SK-N-SH (cell line): ENCODE measurements around the gene MPHOSPH8. TPM values are rescaled to one million over a fixed set of nuclear protein-coding genes. Genes with fewer than 3 reads are reported as not detected.
A peak's percentile ranks its signal among the peaks of the same experiment; 100 is the strongest.
"Not testable (repeated sequence)": the region's sequence is repeated elsewhere in the genome, so short reads cannot be mapped to it uniquely, and the experiment has no call there.

Experiments used
- CTCF ChIA-PET: fragments of 300-600, 350-600 bp; formaldehyde crosslinking; extraction: SDS; loops from one replicate; lab custom pipeline; 2021; lab: Yijun Ruan, JAX
- POLR2A ChIA-PET: fragments of 350-600 bp; sonication (Branson Sonifier 250); formaldehyde crosslinking; extraction: SDS; loops from one replicate; lab custom pipeline; 2020; ENCODE audit warnings: antibody characterized with exemption, inconsistent platforms; lab: Yijun Ruan, JAX
- DNase-seq: peaks from one replicate; pipeline ENCODE4 v3.0.0; 2012
- H2AFZ ChIP-seq: fragments of 200-600 bp; sonication (generic); 2 replicates; pipeline ENCODE4 v1.8.1; 2016; ENCODE audit warnings: antibody characterized with exemption, mild to moderate bottlenecking, low read depth
- H3F3A ChIP-seq: fragments of 200-600 bp; sonication (generic); replicated peaks from 2 replicates; pipeline ENCODE3; 2016; ENCODE audit warnings: antibody characterized with exemption, mild to moderate bottlenecking; ENCODE audit not compliant: insufficient read depth
- H3K27ac ChIP-seq, 2 experiments: fragments of 200-500 bp in 1 of 2; fragments of 200-600 bp in 1 of 2; sonication (Bioruptor generic) in 1 of 2; sonication (generic), shearing (Covaris generic) in 1 of 2; 2 replicates each; pipeline versions ENCODE4 v1.5.1 to v1.6.1; 2014 to 2016; ENCODE audit warnings: low read depth in 2 of 2, inconsistent platforms in 1 of 2, low read length in 1 of 2, mild to moderate bottlenecking in 1 of 2, mixed read lengths in 1 of 2
- H3K27me3 ChIP-seq: fragments of 200-600 bp; sonication (generic), shearing (Covaris generic); 2 replicates; pipeline ENCODE4 v1.6.1; 2016; ENCODE audit warnings: mixed run types; ENCODE audit not compliant: insufficient read depth
- H3K36me3 ChIP-seq, 2 experiments: fragments of 200-500 bp in 1 of 2; fragments of 200-600 bp in 1 of 2; sonication (Bioruptor generic) in 1 of 2; sonication (generic) in 1 of 2; replicated peaks in 1 of 2; 2 replicates each; pipeline versions ENCODE3 to v1.5.1; 2014 to 2016; ENCODE audit warnings: low read length in 1 of 2, mild to moderate bottlenecking in 1 of 2; ENCODE audit not compliant: insufficient read depth in 2 of 2, control insufficient read depth in 1 of 2
- H3K4me1 ChIP-seq, 2 experiments: fragments of 200-500 bp in 1 of 2; fragments of 200-600 bp in 1 of 2; sonication (Bioruptor generic) in 1 of 2; sonication (generic), shearing (Covaris generic) in 1 of 2; 2 replicates each; pipeline versions ENCODE4 v1.5.1 to v1.6.1; 2014 to 2016; ENCODE audit warnings: low read depth in 1 of 2, low read length in 1 of 2, mixed run types in 1 of 2; ENCODE audit not compliant: insufficient read depth in 2 of 2, control insufficient read depth in 1 of 2
- H3K4me2 ChIP-seq: fragments of 200-600 bp; sonication (generic), shearing (Covaris generic); 2 replicates; pipeline ENCODE4 v1.6.1; 2017; ENCODE audit warnings: mixed run types
- H3K4me3 ChIP-seq, 2 experiments: fragments of 200-500 bp in 1 of 2; fragments of 200-600 bp in 1 of 2; sonication (Bioruptor generic) in 1 of 2; sonication (generic), shearing (Covaris generic) in 1 of 2; 2 replicates each; pipeline versions ENCODE4 v1.5.1 to v1.8.1; 2014 to 2016; ENCODE audit warnings: low read depth in 2 of 2, inconsistent platforms in 1 of 2, low read length in 1 of 2, mild to moderate bottlenecking in 1 of 2, mixed read lengths in 1 of 2, moderate library complexity in 1 of 2
- H3K79me2 ChIP-seq: fragments of 200-600 bp; sonication (generic); 2 replicates; pipeline ENCODE4 v1.8.1; 2017; ENCODE audit warnings: mild to moderate bottlenecking; ENCODE audit not compliant: insufficient read depth
- H3K9ac ChIP-seq: fragments of 200-600 bp; sonication (generic); 2 replicates; pipeline ENCODE4 v1.6.1; 2017; ENCODE audit warnings: mixed run types
- H3K9me2 ChIP-seq: fragments of 200-600 bp; sonication (generic); 2 replicates; pipeline ENCODE4 v1.6.1; 2017; ENCODE audit warnings: mixed run types
- H3K9me3 ChIP-seq: fragments of 200-600 bp; sonication (generic); 2 replicates; pipeline ENCODE4 v1.6.1; 2017; ENCODE audit warnings: mixed run types, mild to moderate bottlenecking, moderate library complexity
- H4K20me1 ChIP-seq: fragments of 200-600 bp; sonication (generic); 2 replicates; pipeline ENCODE4 v1.6.1; 2017; ENCODE audit warnings: mild to moderate bottlenecking, mixed run types; ENCODE audit not compliant: insufficient read depth
- CTCF ChIP-seq: fragments of 200-600 bp; sonication (generic); IDR thresholded peaks from 2 replicates; pipeline ENCODE4 v1.6.1; 2017; ENCODE audit warnings: antibody characterized with exemption, mild to moderate bottlenecking, moderate library complexity
- EP300 ChIP-seq, 2 experiments: IDR thresholded peaks; 2 replicates each; pipeline versions ENCODE4 v1.4.0 to v1.6.1; 2012; ENCODE audit warnings: borderline replicate concordance in 1 of 2, low read depth in 1 of 2, low read length in 1 of 2
- IRF3 ChIP-seq: fragments of 150-350 bp; IDR thresholded peaks from 2 replicates; pipeline ENCODE4 v1.6.1; 2016; ENCODE audit warnings: mild to moderate bottlenecking, low read depth, low read length
- JUND ChIP-seq: IDR thresholded peaks from 2 replicates; pipeline ENCODE4 v1.4.0; 2012
- MAX ChIP-seq: IDR thresholded peaks from 2 replicates; pipeline ENCODE4 v1.4.0; 2012; ENCODE audit warnings: low read depth
- RXRA ChIP-seq: IDR thresholded peaks from 2 replicates; pipeline ENCODE4 v1.4.0; 2012; ENCODE audit warnings: low read depth, mild to moderate bottlenecking, borderline replicate concordance
- TAF1 ChIP-seq: IDR thresholded peaks from 2 replicates; pipeline ENCODE4 v1.6.1; 2012; ENCODE audit warnings: low read depth, mild to moderate bottlenecking, low read length, moderate library complexity, borderline replicate concordance
- YY1 ChIP-seq: IDR thresholded peaks from 2 replicates; pipeline ENCODE4 v1.4.0; 2012; ENCODE audit warnings: low read depth, mild to moderate bottlenecking
- WGBS: methylation state at CpG from one replicate; pipeline ENCODE4 v1.1.6; 2017; ENCODE audit warnings: low lambda C conversion rate; 5-methylcytosine and 5-hydroxymethylcytosine counted together
- polyA plus RNA-seq, 3 experiments: library from polyadenylated mRNA; depleted of rRNA; stranded (reverse); fragments of >200 nt; gene quantifications; 2 replicates each; pipeline ENCODE4 v1.2.3, GENCODE V29; 2012
- TF ChIP-seq, protein P1 (sequence below): IDR thresholded peaks from 2 replicates; pipeline ENCODE4; 2012

MPHOSPH8 gene
- polyA plus RNA-seq, 1 of the 3 experiments (the other 2 are of a cell fraction): 11.1 TPM

DNA sequence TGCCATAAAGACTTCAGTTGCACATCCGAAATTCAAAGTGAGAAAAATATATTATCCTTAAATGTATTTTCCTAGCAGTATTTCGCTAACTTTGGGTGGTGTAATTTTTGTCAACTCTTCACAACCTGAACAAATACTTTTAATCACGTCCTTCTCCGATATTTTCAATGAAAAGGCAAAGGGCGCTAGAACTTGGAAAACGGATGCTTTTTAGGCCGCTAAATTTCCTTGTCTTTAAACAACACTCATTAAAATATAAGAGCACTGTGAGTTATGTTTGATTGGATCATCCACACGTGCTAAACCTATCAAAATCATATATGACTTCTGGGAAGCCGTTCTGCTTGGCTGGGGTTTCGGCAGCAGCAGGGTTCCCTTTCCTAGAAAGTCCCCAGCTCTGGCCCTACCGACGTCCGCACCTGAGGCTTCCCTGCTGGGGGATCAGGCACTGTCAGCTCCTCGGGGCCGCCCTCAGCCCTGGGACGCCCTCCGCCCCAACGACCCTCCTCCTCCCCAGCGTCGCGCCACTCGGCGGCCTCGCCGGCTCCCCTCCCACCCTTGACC is 462 bp upstream of the MPHOSPH8 start:
- Histone ChIP-seq H3K4me1 (peaks cover 0 to 10% of the 10 kb centered on the region in 2 experiments; a peak in 3 of 4 replicates), H3K9me2 (no peaks in the 10 kb centered on the region), H3K9me3 (no peaks in the 10 kb centered on the region), H3K9ac (peak overlapping the region; percentile 76), H2AFZ (peak overlapping the region; percentile 92), H4K20me1 (peaks cover 11% of the 10 kb centered on the region; the same call in 1 of the 2 replicates), H3K27me3 (no peaks in the 10 kb centered on the region), H3K36me3 (peaks cover 0 to 8% of the 10 kb centered on the region in 2 experiments), H3F3A (peaks cover 8% of the 10 kb centered on the region), H3K4me3 (peak overlapping the region; percentile 78 to 87)
- DNase-seq: no peak
- CTCF ChIA-PET: interaction anchor here (1.0 to 1.1 kb wide), 2 partner anchors 10 to 14 kb away, joined by 3 to 5 read pairs; no protein-coding TSS in a partner anchor
- POLR2A ChIA-PET: interaction anchor here (0.6 to 0.9 kb wide), 2 partner anchors 17 to 31 kb away, joined by 3 read pairs; no protein-coding TSS in a partner anchor
- WGBS: 14% methylated on average over 17 of the region's 25 CpGs
- TF ChIP-seq, protein P1, sequence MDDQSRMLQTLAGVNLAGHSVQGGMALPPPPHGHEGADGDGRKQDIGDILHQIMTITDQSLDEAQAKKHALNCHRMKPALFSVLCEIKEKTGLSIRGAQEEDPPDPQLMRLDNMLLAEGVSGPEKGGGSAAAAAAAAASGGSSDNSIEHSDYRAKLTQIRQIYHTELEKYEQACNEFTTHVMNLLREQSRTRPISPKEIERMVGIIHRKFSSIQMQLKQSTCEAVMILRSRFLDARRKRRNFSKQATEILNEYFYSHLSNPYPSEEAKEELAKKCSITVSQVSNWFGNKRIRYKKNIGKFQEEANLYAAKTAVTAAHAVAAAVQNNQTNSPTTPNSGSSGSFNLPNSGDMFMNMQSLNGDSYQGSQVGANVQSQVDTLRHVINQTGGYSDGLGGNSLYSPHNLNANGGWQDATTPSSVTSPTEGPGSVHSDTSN: no peak
- TF ChIP-seq JUND: no peak
- no peak; a peak in 1 of 4 replicates for TF ChIP-seq EP300 (IDR thresholded peaks at IDR 0.05; ENCODE audit: borderline replicate concordance in 1 of 2, low read depth in 1 of 2, low read length in 1 of 2)
- no peak for TF ChIP-seq TAF1
- TF ChIP-seq MAX: no peak
- TF ChIP-seq RXRA: no peak
- TF ChIP-seq CTCF: no peak
- TF ChIP-seq IRF3: no peak
- TF ChIP-seq, all 33 proteins: peak for 0
- Histone ChIP-seq H3K27ac (peak overlapping the region; percentile 61 to 82), H3K4me2 (peak overlapping the region; percentile 82), H3K79me2 (peaks cover 44% of the 10 kb centered on the region)

- 2% methylated on average over 12 of the region's 12 CpGs for WGBS
- CTCF ChIA-PET: interaction anchor here (0.7 kb wide), 1 partner anchor 32 kb away, joined by 3 read pairs; no protein-coding TSS in a partner anchor
- peak overlapping the region; percentile 71 to 81 for H3K27ac ChIP-seq
- H3K36me3 ChIP-seq: peaks cover 0 to 11% of the 10 kb centered on the region in 2 experiments
- no peaks in the 10 kb centered on the region for H3K9me3 ChIP-seq
- H3K4me2 ChIP-seq: peak overlapping the region; percentile 82
- peak overlapping the region; percentile 78 to 87 for H3K4me3 ChIP-seq
- H3K27me3 ChIP-seq: no peaks in the 10 kb centered on the region
- POLR2A ChIA-PET: interaction anchor here (0.5 to 1.1 kb wide), 3 partner anchors 33 to 501 kb away, joined by 3 to 4 read pairs (median 3); no protein-coding TSS in a partner anchor
- H3K9me2 ChIP-seq: no peaks in the 10 kb centered on the region
- peak overlapping the region; percentile 76 for H3K9ac ChIP-seq
- TF ChIP-seq YY1 (no peak), MAX (0 out of 2 replicates have a peak, but pooled peaks have one; percentile 4), CTCF (no peak)
- peak overlapping the region; percentile 87; the same call in 1 of the 2 replicates for H2AFZ ChIP-seq
- peaks cover 8% of the 10 kb centered on the region for H3F3A ChIP-seq
- DNase-seq: peak; percentile 19
- peaks cover 57% of the 10 kb centered on the region for H3K79me2 ChIP-seq
- H3K4me1 ChIP-seq: peaks cover 0 to 10% of the 10 kb centered on the region in 2 experiments; a peak in 3 of 4 replicates
- peaks cover 11% of the 10 kb centered on the region; the same call in 1 of the 2 replicates for H4K20me1 ChIP-seq
These were observed 839 bp downstream of the MPHOSPH8 start for GRCh38 chr13:19634256-19634740.

- CTCF ChIA-PET: not testable (repeated sequence)
- peak overlapping the region; percentile 82; the same call in 1 of the 2 replicates for H3K4me2 ChIP-seq
These were observed 2.5 kb downstream of the MPHOSPH8 start for GRCh38 chr13:19635926-19636325.

More at GRCh38 chr13:19635926-19636325, 2.5 kb downstream of the MPHOSPH8 start:
- POLR2A ChIA-PET, H3K9me3 ChIP-seq, H3K36me3 ChIP-seq, H3F3A ChIP-seq, H3K27ac ChIP-seq, H3K27me3 ChIP-seq, H2AFZ ChIP-seq, H3K9me2 ChIP-seq, H3K9ac ChIP-seq, DNase-seq, H3K4me3 ChIP-seq: not testable (repeated sequence)
- Histone ChIP-seq H3K4me1 (peaks cover 0 to 10% of the 10 kb centered on the region in 2 experiments; a peak in 3 of 4 replicates), H4K20me1 (peaks cover 11% of the 10 kb centered on the region; the same call in 1 of the 2 replicates), H3K79me2 (peaks cover 72% of the 10 kb centered on the region)
- WGBS: 90% methylated on average over 7 of the region's 7 CpGs
